Tibial artery (tissue), 4 donors: ENCODE data around the gene SOX5.

Experiments
- DNase-seq, 2 donors: peaks; one replicate each; pipeline ENCODE4 v3.0.0-alpha.2; 2019
- H3K27ac ChIP-seq, 2 donors: fragments of 200-600 bp; sonication (generic) in 1 of 2; 1 replicate in 1 of 2; 2 replicates in 1 of 2; pipeline ENCODE4 v1.5.1; 2018 to 2019; ENCODE audit warnings: mild to moderate bottlenecking in 1 of 2
- H3K27me3 ChIP-seq, 2 donors: fragments of 200-600 bp; sonication (generic) in 1 of 2; one replicate each; pipeline versions ENCODE4 v1.5.1 to v1.6.0; 2016 to 2019
- H3K36me3 ChIP-seq, 3 donors: fragments of 200-600 bp; sonication (generic) in 2 of 3; one replicate each; pipeline ENCODE4 v1.5.1; 2016 to 2019; ENCODE audit warnings: mild to moderate bottlenecking in 2 of 3
- H3K4me1 ChIP-seq, 4 donors: fragments of 200-600 bp; sonication (generic) in 2 of 4; 1 replicate in 3 of 4; 2 replicates in 1 of 4; pipeline ENCODE4 v1.5.1; 2016 to 2019
- H3K4me3 ChIP-seq, 2 donors: fragments of 200-600 bp; sonication (generic) in 1 of 2; 1 replicate in 1 of 2; 2 replicates in 1 of 2; pipeline ENCODE4 v1.5.1; 2018 to 2019; ENCODE audit warnings: mild to moderate bottlenecking in 2 of 2
- H3K9me3 ChIP-seq, 3 donors: fragments of 200-600 bp; sonication (generic) in 1 of 3; one replicate each; pipeline ENCODE4 v1.5.1; 2016 to 2019
- intact Hi-C: fragments of 100-400 bp; cut with DNase I; formaldehyde crosslinking; loops from one replicate; pipeline ENCODE4 v1.15.0; 2023; ENCODE audit warnings: low total_unique reads
- TF ChIP-seq, protein P1 (sequence below), 2 experiments: fragments of 200-600 bp in 1 of 2; fragments of 450-650 bp in 1 of 2; IDR thresholded peaks; one replicate each; pipeline ENCODE4 v1.5.1; 2017 to 2019; ENCODE audit warnings: antibody characterized with exemption in 2 of 2, mild to moderate bottlenecking in 1 of 2, moderate library complexity in 1 of 2

SOX5 gene

DNA sequence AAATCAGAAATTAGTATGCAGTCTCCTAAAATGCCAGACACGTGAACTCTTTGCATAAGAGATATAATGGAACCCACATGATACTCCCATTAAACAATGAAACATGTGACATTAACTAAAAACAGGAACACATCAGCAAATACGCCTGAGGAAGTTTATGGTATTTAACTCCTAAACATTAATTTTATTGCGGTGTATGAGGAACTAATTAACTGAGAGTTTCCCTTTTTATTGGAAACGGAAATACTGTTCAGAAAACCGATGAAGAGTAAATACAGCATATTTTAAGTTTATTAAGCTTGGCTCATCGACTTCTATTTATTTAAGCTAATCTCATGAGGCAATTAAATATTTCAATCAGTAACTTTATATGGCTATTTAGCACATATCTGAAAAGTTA, 290.3 kb downstream of the SOX5 start:
- TF ChIP-seq, protein P1, sequence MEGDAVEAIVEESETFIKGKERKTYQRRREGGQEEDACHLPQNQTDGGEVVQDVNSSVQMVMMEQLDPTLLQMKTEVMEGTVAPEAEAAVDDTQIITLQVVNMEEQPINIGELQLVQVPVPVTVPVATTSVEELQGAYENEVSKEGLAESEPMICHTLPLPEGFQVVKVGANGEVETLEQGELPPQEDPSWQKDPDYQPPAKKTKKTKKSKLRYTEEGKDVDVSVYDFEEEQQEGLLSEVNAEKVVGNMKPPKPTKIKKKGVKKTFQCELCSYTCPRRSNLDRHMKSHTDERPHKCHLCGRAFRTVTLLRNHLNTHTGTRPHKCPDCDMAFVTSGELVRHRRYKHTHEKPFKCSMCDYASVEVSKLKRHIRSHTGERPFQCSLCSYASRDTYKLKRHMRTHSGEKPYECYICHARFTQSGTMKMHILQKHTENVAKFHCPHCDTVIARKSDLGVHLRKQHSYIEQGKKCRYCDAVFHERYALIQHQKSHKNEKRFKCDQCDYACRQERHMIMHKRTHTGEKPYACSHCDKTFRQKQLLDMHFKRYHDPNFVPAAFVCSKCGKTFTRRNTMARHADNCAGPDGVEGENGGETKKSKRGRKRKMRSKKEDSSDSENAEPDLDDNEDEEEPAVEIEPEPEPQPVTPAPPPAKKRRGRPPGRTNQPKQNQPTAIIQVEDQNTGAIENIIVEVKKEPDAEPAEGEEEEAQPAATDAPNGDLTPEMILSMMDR (IDR thresholded peaks at IDR 0.05), result no peak
- Histone ChIP-seq H3K36me3 (no peaks in the 10 kb centered on the region), H3K4me1 (no peaks in the 10 kb centered on the region), H3K4me3 (no peak overlapping the region), H3K27ac (no peak overlapping the region), H3K27me3 (no peaks in the 10 kb centered on the region), H3K9me3 (no peaks in the 10 kb centered on the region)
- no peak for DNase-seq
- intact Hi-C loops, result no loop called here

DNA sequence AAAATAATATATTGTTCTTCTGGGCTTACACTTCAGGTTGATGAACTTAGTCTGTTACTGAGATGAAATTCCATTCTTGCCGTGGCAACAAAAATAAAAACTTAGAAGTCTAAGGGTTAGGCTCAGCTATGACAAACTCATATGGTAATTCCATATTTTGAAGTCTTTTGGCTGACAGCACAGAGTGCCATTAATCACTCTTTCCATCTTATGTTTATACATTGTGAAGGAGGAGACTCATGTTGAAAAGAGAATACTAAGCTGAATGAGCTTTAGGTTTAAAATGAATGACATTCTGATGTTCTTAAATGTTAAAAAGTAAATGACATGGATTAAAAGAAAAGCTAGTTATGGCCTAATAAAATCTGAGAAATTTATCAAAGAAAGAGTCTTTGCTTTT, 291.9 kb downstream of the SOX5 start:
- H3K36me3 ChIP-seq, result no peaks in the 10 kb centered on the region
- H3K27ac ChIP-seq, result no peak overlapping the region
- H3K4me3 ChIP-seq, result no peak overlapping the region
- no peak for DNase-seq
- no peaks in the 10 kb centered on the region for H3K27me3 ChIP-seq
- TF ChIP-seq, protein P1 (IDR thresholded peaks at IDR 0.05), result no peak
- H3K9me3 ChIP-seq, result no peaks in the 10 kb centered on the region
- intact Hi-C loops, result no loop called here
- H3K4me1 ChIP-seq, result no peaks in the 10 kb centered on the region

DNA sequence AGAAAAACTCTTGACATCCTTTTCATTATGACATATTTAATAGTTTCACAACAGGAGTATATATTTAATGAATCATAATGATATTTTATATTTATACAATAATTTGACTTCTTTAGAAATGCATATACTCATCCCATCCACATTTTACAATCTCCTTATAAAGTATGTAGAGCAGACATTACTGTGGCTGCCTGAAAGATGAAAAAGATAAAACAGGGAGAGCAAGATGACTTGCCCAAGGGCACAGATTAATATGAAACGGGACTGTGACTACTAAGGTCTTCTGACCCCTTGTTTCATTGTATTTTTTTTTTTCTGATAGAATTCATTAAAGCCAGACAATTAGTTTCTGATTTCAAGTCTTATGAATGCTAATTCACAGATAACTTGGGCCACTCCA, 293.6 kb downstream of the SOX5 start:
- TF ChIP-seq, protein P1 (IDR thresholded peaks at IDR 0.05), result no peak
- DNase-seq, result no peak
- Histone ChIP-seq H3K27me3 (no peaks in the 10 kb centered on the region), H3K4me1 (no peaks in the 10 kb centered on the region), H3K9me3 (no peaks in the 10 kb centered on the region), H3K4me3 (no peak overlapping the region), H3K27ac (no peak overlapping the region), H3K36me3 (no peaks in the 10 kb centered on the region)
- intact Hi-C loops, result no loop called here

DNA sequence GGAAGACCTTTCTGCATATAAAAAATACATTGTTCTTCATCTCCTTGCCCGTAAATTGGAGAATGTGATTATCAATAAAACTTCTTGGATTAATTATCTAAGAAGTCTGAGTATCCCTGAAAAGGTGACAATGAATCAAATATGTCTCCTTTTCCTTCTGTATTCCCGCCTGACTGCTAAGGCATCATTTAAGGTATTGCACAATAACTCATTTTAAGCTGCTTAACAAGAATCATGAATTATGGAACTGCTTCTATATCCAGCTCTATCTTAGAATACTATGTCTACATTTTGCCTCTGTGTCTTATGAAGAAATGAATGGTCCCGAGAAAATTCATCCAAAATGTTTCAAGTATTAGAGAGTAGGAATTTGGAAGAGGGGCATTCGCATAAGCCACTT, 294.4 kb downstream of the SOX5 start:
- Histone ChIP-seq H3K9me3 (no peaks in the 10 kb centered on the region), H3K4me3 (no peak overlapping the region), H3K36me3 (no peaks in the 10 kb centered on the region), H3K27me3 (no peaks in the 10 kb centered on the region), H3K4me1 (no peaks in the 10 kb centered on the region), H3K27ac (no peak overlapping the region)
- no peak for DNase-seq
- intact Hi-C loops, result no loop called here
- TF ChIP-seq, protein P1 (IDR thresholded peaks at IDR 0.05), result no peak

DNA sequence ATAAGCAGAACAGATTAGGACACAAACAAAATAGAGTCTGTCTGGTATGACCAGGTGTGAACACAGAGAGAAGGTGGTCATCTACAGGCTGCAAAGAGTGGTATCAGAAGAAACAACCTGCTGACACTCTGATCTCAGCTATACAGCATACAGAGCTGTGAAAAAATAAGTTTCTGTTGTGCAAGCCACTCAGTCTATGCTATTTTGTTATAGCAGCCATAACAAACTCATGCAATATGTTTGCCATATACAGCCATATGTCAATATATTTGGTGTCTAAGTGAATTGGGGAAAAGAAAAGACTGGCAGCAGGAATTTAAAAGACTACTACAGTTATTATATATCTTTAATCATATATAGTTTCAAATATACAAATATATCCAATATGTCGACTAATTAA, 300.9 kb downstream of the SOX5 start:
- Histone ChIP-seq H3K27ac (no peak overlapping the region), H3K27me3 (no peaks in the 10 kb centered on the region), H3K9me3 (peaks cover 0 to 3% (median 3%) of the 10 kb centered on the region in 3 donors), H3K36me3 (peaks cover 0 to 4% (median 0%) of the 10 kb centered on the region in 3 donors), H3K4me3 (no peak overlapping the region), H3K4me1 (no peaks in the 10 kb centered on the region)
- DNase-seq, result no peak
- intact Hi-C loops, result no loop called here
- TF ChIP-seq, protein P1 (IDR thresholded peaks at IDR 0.05), result no peak

DNA sequence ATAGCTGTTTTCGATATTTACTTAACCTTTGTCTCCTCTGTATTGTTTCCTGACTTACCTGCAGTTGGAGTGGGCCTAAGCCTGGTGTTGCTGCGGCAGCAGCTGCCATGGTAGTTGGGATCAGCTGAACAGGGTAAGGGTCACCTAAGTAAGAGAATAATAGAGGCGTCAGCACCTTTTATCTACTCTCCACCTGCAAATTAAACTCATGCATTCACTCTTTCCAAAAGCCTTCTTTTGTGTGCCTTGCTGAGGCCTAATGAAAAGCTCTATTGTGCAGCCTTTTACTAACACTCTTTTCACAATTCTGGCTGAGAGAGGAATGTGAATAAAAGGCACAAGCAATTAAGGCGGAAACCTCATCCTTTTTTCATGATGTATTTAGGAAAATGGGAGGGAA, 308.7 kb downstream of the SOX5 start:
- H3K36me3 ChIP-seq, result peaks cover 0 to 9% (median 0%) of the 10 kb centered on the region in 3 donors
- TF ChIP-seq, protein P1 (IDR thresholded peaks at IDR 0.05), result no peak
- no peak for DNase-seq
- H3K27ac ChIP-seq, result no peak overlapping the region
- no peaks in the 10 kb centered on the region for H3K4me1 ChIP-seq
- intact Hi-C loops, result no loop called here
- no peaks in the 10 kb centered on the region for H3K27me3 ChIP-seq
- no peak overlapping the region for H3K4me3 ChIP-seq
- no peaks in the 10 kb centered on the region for H3K9me3 ChIP-seq
